K562 (cell line): ENCODE results near the gene CHDH.

ENCODE experiments used
- AFF4 ChIP-seq: sonication (generic); formaldehyde crosslinking; IDR thresholded peaks from 2 replicates; pipeline ENCODE4 v1.8.0; 2023; ENCODE audit warnings: mild to moderate bottlenecking, missing genetic modification reagents
- CHD4 ChIP-seq: fragments of 200-600 bp; sonication (generic); IDR thresholded peaks from 3 replicates; pipeline ENCODE4 v1.6.1; 2012; ENCODE audit warnings: low read depth, mild to moderate bottlenecking, mixed read lengths, low read length, inconsistent platforms; ENCODE audit not compliant: insufficient read depth, insufficient replicate concordance, poor library complexity, severe bottlenecking
- FOS ChIP-seq: IDR thresholded peaks from 3 replicates; pipeline ENCODE4 v1.6.1; 2011; ENCODE audit not compliant: insufficient read length; ENCODE audit errors: extremely low read depth
- FOXP1 ChIP-seq: sonication (generic); formaldehyde crosslinking; IDR thresholded peaks from 2 replicates; pipeline ENCODE4 v1.8.0; 2022; ENCODE audit warnings: mild to moderate bottlenecking, missing genetic modification reagents
- GABPA ChIP-seq: fragments of 200-800 bp; sonication (Bioruptor generic); conservative IDR thresholded peaks from 2 replicates; pipeline ENCODE4 v1.6.1; 2016; ENCODE audit warnings: low read depth, missing genetic modification characterization, missing compliant biosample characterization
- HEY1 ChIP-seq: fragments of 250-450 bp; sonication (Bioruptor Pico); IDR thresholded peaks from 2 replicates; pipeline ENCODE4 v1.5.0; 2020; ENCODE audit warnings: mild to moderate bottlenecking, moderate library complexity, borderline replicate concordance
- MAX ChIP-seq: sonication (generic); formaldehyde crosslinking; IDR thresholded peaks from 2 replicates; pipeline ENCODE4 v1.9.0; 2022; ENCODE audit warnings: mild to moderate bottlenecking, missing genetic modification reagents
- MYC ChIP-seq, 2 experiments: fragments of 250-450 bp in 1 of 2; sonication (Bioruptor Pico) in 1 of 2; IDR thresholded peaks; 2 replicates each; pipeline versions ENCODE4 v1.5.1 to v1.6.1; 2012 to 2021; ENCODE audit warnings: low read depth in 2 of 2, borderline replicate concordance in 1 of 2, improper control_type of control experiment in 1 of 2, low read length in 1 of 2, mild to moderate bottlenecking in 1 of 2, moderate library complexity in 1 of 2
- TAF1 ChIP-seq: IDR thresholded peaks from 2 replicates; pipeline ENCODE4 v1.6.1; 2011; ENCODE audit warnings: mild to moderate bottlenecking, low read length, moderate library complexity; ENCODE audit not compliant: insufficient read depth, control insufficient read depth, severe bottlenecking; ENCODE audit errors: extremely low read depth
- ZNF444 ChIP-seq: fragments of 250-450 bp; sonication (Bioruptor Pico); IDR thresholded peaks from 2 replicates; pipeline ENCODE4 v1.4.0; 2020; ENCODE audit warnings: mild to moderate bottlenecking, moderate library complexity
- ZNF584 ChIP-seq: fragments of 200-800 bp; sonication (Bioruptor generic); IDR thresholded peaks from 2 replicates; pipeline ENCODE4 v1.6.1; 2016; ENCODE audit warnings: low read depth, mild to moderate bottlenecking, missing genetic modification characterization, missing compliant biosample characterization
- ZNF639 ChIP-seq, 2 experiments: fragments of 200-800 bp in 1 of 2; sonication (Bioruptor generic) in 1 of 2; sonication (generic) in 1 of 2; formaldehyde crosslinking in 1 of 2; IDR thresholded peaks in 1 of 2; conservative IDR thresholded peaks in 1 of 2; 2 replicates each; pipeline versions ENCODE4 v1.5.0 to v1.6.1; 2016 to 2020; ENCODE audit warnings: missing compliant biosample characterization in 1 of 2, missing genetic modification characterization in 1 of 2, missing genetic modification reagents in 1 of 2
- TF ChIP-seq, protein P1 (sequence below), 3 experiments: IDR thresholded peaks in 2 of 3; conservative IDR thresholded peaks in 1 of 3; 2 replicates each; pipeline ENCODE4 v1.5.1; 2011 to 2012; ENCODE audit warnings: low read length in 3 of 3, mild to moderate bottlenecking in 3 of 3, control low read depth in 2 of 3, improper control_type of control experiment in 1 of 3, inconsistent platforms in 1 of 3, low read depth in 1 of 3, mixed read lengths in 1 of 3, moderate library complexity in 1 of 3; ENCODE audit not compliant: insufficient read depth in 2 of 3
- TF ChIP-seq, protein P2 (sequence below): fragments of 150-350 bp; conservative IDR thresholded peaks from 2 replicates; pipeline ENCODE4 v1.6.1; 2014; ENCODE audit warnings: low read length

DNA sequence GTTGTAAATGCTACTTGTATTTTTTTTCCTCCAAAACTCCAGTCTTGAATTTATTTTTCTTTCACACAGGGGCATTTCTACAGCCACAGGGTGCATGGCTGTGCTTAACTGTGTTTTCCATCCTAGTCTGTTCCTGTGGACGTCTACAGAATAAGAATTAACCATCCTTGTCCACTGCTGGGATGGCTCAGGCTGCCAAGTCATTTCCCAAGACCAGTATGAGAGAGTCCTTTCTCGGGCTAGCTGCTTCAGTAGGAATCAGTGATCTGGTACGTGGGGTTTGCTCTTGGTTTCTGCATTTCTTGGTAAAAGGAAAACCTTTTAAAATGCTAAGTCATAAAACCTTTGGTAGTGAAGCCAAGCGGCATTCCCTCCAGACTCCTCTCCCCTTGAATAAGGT lies 29.8 kb downstream of the CHDH start:
- TF ChIP-seq MYC (IDR thresholded peaks at IDR 0.05; ENCODE audit: low read depth, low read length): no peak
- no peak for TF ChIP-seq MYC (CRISPR knock-in tag; IDR thresholded peaks at IDR 0.05; ENCODE audit: borderline replicate concordance, low read depth)
- no peak for TF ChIP-seq AFF4 (CRISPR knock-in tag)
- TF ChIP-seq MAX (CRISPR knock-in tag): no peak
- no peak for TF ChIP-seq CHD4
- no peak for TF ChIP-seq HEY1
- TF ChIP-seq TAF1: no peak
- no peak for TF ChIP-seq FOXP1 (CRISPR knock-in tag)
- TF ChIP-seq ZNF584 (CRISPR knock-in tag): no peak
- TF ChIP-seq ZNF444: no peak
- no peak for TF ChIP-seq ZNF639 (CRISPR knock-in tag; conservative IDR thresholded peaks at IDR 0.05 in 1 of 2, IDR thresholded peaks at IDR 0.05 in 1 of 2)
- TF ChIP-seq, protein P1, sequence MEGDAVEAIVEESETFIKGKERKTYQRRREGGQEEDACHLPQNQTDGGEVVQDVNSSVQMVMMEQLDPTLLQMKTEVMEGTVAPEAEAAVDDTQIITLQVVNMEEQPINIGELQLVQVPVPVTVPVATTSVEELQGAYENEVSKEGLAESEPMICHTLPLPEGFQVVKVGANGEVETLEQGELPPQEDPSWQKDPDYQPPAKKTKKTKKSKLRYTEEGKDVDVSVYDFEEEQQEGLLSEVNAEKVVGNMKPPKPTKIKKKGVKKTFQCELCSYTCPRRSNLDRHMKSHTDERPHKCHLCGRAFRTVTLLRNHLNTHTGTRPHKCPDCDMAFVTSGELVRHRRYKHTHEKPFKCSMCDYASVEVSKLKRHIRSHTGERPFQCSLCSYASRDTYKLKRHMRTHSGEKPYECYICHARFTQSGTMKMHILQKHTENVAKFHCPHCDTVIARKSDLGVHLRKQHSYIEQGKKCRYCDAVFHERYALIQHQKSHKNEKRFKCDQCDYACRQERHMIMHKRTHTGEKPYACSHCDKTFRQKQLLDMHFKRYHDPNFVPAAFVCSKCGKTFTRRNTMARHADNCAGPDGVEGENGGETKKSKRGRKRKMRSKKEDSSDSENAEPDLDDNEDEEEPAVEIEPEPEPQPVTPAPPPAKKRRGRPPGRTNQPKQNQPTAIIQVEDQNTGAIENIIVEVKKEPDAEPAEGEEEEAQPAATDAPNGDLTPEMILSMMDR (IDR thresholded peaks at IDR 0.05 in 2 of 3, conservative IDR thresholded peaks at IDR 0.05 in 1 of 3; ENCODE audit: insufficient read depth in 2 of 3, low read depth in 1 of 3, low read length in 3 of 3): no peak
- no peak for TF ChIP-seq FOS
- TF ChIP-seq, protein P2, sequence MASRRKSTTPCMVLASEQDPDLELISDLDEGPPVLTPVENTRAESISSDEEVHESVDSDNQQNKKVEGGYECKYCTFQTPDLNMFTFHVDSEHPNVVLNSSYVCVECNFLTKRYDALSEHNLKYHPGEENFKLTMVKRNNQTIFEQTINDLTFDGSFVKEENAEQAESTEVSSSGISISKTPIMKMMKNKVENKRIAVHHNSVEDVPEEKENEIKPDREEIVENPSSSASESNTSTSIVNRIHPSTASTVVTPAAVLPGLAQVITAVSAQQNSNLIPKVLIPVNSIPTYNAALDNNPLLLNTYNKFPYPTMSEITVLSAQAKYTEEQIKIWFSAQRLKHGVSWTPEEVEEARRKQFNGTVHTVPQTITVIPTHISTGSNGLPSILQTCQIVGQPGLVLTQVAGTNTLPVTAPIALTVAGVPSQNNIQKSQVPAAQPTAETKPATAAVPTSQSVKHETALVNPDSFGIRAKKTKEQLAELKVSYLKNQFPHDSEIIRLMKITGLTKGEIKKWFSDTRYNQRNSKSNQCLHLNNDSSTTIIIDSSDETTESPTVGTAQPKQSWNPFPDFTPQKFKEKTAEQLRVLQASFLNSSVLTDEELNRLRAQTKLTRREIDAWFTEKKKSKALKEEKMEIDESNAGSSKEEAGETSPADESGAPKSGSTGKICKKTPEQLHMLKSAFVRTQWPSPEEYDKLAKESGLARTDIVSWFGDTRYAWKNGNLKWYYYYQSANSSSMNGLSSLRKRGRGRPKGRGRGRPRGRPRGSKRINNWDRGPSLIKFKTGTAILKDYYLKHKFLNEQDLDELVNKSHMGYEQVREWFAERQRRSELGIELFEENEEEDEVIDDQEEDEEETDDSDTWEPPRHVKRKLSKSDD: no peak
- TF ChIP-seq GABPA (tag): no peak
